ENCODE data around the gene TRMT2A.

TRMT2A gene

DNA sequence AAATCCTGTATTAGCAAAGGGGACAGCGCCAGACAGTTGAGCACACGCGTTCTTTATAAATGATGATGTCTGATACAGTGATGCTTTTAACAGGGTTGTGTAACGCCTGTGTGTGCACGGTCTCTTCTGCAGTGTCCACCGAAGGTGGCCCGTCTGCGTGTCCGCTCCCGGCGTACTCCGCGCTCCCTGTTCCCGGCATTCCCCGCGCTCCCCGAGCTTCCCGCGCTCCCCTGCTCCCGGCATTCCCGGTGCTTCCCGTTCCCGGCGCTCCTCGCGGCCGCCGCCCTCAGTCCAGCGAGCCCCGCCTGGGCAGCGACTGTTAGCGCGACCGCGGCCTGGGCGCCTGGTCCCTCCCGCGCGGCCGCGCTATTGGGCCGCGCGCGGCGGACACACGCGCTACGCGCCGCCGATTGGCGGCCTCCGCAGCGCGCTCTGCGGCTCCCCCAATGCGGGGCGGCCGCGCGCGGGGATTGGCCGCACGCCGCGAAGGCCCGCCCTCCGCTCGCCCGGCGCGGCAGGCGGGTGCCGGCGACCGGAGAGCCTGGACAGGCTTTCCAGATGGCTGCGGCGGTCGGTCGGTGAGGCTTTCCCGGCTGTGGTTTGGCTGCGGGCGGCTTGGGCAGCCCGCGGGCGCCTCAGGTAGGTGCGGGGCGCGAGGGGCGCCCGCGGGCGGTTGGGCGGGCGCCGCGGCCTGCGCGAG is 37.1 kb downstream of the TRMT2A start, which contains the start of gene DGCR8:
DGCR8 (plus strand) TSS at position 497 of the 700 bp plus-strand sequence. CDS start 5,723 bp downstream, outside the sequence.
- Histone ChIP-seq H3F3A (ENCODE audit: insufficient read depth) (0 out of 2 replicates have a peak, but pooled peaks cover 4% of the 10 kb centered on the region), H3K27ac (ENCODE audit: low read depth, low read length) (peak within 1 kb of the TSS; percentile 67), H3K4me3 (ENCODE audit: insufficient read depth, low read length, poor library complexity, severe bottlenecking) (peak within 1 kb of the TSS; percentile 60), H3K9ac (ENCODE audit: low read length) (peak within 1 kb of the TSS; percentile 84), H2AFZ (ENCODE audit: low read depth, low read length, severe bottlenecking) (peak within 1 kb of the TSS; percentile 80), H3K9me3 (ENCODE audit: insufficient read depth, low read length) (no peaks in the 10 kb centered on the region), H3K9me2 (replicated peaks; ENCODE audit: insufficient read depth, low read length) (no peaks in the 10 kb centered on the region), H3K36me3 (ENCODE audit: low read length) (no peaks in the 10 kb centered on the region), H3K4me2 (ENCODE audit: low read depth, low read length, poor library complexity, severe bottlenecking) (peak within 1 kb of the TSS; percentile 86), H3K27me3 (ENCODE audit: low read length) (no peaks in the 10 kb centered on the region), H4K20me1 (ENCODE audit: low read depth, low read length) (no peaks in the 10 kb centered on the region), H3K79me2 (ENCODE audit: insufficient read depth, low read length) (peaks cover 43% of the 10 kb centered on the region)
- no peak for TF ChIP-seq EZH2phosphoT487 (conservative IDR thresholded peaks at IDR 0.05; ENCODE audit: low read length)

DNA sequence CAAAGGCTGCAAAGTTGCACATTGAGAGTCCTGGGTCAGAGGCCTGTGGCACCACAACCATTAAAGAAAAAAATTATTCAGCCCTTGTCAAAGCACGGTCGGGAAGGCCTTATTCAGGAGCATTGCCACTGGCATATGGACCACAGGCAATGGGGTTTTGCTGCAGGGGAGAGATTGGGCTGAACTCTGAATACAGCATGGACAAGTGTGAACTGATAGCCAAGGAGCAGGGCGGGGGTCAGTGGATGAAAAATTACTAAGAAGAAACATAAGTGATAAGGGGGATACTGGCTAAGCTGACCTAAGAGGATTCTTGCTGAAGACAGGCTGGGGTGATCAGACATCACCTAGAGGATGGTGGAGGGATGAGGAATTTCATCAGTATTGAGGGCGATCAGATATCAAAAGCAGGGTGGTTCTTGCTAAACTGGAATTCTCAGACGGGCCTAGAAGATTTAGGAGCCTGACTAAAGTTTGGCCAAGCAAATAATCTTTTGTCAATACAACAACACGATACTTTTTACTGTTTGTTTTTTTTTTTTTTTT is 40.3 kb downstream of the TRMT2A start:
- Histone ChIP-seq H4K20me1 (ENCODE audit: low read depth, low read length) (no peaks in the 10 kb centered on the region), H3K9me2 (replicated peaks; ENCODE audit: insufficient read depth, low read length) (no peaks in the 10 kb centered on the region), H3K9ac (ENCODE audit: low read length) (no peak overlapping the region), H2AFZ (ENCODE audit: low read depth, low read length, severe bottlenecking) (no peak overlapping the region), H3F3A (ENCODE audit: insufficient read depth) (0 out of 2 replicates have a peak, but pooled peaks cover 4% of the 10 kb centered on the region), H3K9me3 (ENCODE audit: insufficient read depth, low read length) (no peaks in the 10 kb centered on the region), H3K27me3 (ENCODE audit: low read length) (no peaks in the 10 kb centered on the region), H3K79me2 (ENCODE audit: insufficient read depth, low read length) (peaks cover 13% of the 10 kb centered on the region), H3K4me3 (ENCODE audit: insufficient read depth, low read length, poor library complexity, severe bottlenecking) (no peak overlapping the region), H3K36me3 (ENCODE audit: low read length) (no peaks in the 10 kb centered on the region), H3K27ac (ENCODE audit: low read depth, low read length) (no peak overlapping the region), H3K4me2 (ENCODE audit: low read depth, low read length, poor library complexity, severe bottlenecking) (no peak overlapping the region)
- TF ChIP-seq EZH2phosphoT487 (conservative IDR thresholded peaks at IDR 0.05; ENCODE audit: low read length) = no peak
- TF ChIP-seq, protein P1, sequence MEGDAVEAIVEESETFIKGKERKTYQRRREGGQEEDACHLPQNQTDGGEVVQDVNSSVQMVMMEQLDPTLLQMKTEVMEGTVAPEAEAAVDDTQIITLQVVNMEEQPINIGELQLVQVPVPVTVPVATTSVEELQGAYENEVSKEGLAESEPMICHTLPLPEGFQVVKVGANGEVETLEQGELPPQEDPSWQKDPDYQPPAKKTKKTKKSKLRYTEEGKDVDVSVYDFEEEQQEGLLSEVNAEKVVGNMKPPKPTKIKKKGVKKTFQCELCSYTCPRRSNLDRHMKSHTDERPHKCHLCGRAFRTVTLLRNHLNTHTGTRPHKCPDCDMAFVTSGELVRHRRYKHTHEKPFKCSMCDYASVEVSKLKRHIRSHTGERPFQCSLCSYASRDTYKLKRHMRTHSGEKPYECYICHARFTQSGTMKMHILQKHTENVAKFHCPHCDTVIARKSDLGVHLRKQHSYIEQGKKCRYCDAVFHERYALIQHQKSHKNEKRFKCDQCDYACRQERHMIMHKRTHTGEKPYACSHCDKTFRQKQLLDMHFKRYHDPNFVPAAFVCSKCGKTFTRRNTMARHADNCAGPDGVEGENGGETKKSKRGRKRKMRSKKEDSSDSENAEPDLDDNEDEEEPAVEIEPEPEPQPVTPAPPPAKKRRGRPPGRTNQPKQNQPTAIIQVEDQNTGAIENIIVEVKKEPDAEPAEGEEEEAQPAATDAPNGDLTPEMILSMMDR (IDR thresholded peaks at IDR 0.05; ENCODE audit: insufficient read depth, low read length, poor library complexity, severe bottlenecking) = no peak

DNA sequence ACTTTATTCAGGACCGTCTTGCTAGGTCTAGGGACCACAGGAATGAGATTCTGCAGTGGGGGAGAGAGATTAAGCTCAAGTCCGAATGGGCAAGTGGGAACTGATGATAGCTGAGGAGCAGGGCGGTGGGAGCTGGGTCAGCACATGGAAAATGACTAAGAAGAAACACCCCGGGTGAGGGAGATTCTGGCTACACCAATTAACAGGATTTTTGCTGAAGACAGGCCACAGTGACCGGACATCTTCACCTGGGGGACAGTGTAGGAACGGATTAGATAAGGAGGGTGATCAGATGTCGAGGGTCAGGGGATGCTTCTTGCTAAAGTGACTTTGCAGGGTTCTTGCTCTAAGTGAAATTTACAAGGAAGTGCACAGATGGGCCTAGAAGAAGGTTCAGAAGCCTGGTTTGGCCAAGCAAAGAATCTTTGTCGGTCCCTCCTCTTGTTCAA is 45.5 kb downstream of the TRMT2A start:
- Histone ChIP-seq H3K9me2 (replicated peaks; ENCODE audit: insufficient read depth, low read length) (no peaks in the 10 kb centered on the region), H3K36me3 (ENCODE audit: low read length) (no peaks in the 10 kb centered on the region), H4K20me1 (ENCODE audit: low read depth, low read length) (no peaks in the 10 kb centered on the region), H3K4me3 (ENCODE audit: insufficient read depth, low read length, poor library complexity, severe bottlenecking) (no peak overlapping the region), H3K9ac (ENCODE audit: low read length) (no peak overlapping the region), H3K4me2 (ENCODE audit: low read depth, low read length, poor library complexity, severe bottlenecking) (no peak overlapping the region), H2AFZ (ENCODE audit: low read depth, low read length, severe bottlenecking) (no peak overlapping the region), H3K9me3 (ENCODE audit: insufficient read depth, low read length) (no peaks in the 10 kb centered on the region), H3K27ac (ENCODE audit: low read depth, low read length) (no peak overlapping the region), H3K79me2 (ENCODE audit: insufficient read depth, low read length) (no peaks in the 10 kb centered on the region), H3F3A (ENCODE audit: insufficient read depth) (no peaks in the 10 kb centered on the region), H3K27me3 (ENCODE audit: low read length) (no peaks in the 10 kb centered on the region)
- TF ChIP-seq EZH2phosphoT487 (conservative IDR thresholded peaks at IDR 0.05; ENCODE audit: low read length) = no peak
- TF ChIP-seq, protein P1 (IDR thresholded peaks at IDR 0.05; ENCODE audit: insufficient read depth, low read length, poor library complexity, severe bottlenecking) = no peak

Measured in SU-DHL-6 (cell line).